Kidney epithelial cell (primary cell): ENCODE measurements around the gene CA5A. TPM values are rescaled to one million over a fixed set of nuclear protein-coding genes. Genes with fewer than 3 reads are reported as not detected.

Experiments
- total RNA-seq: library from RNA; depleted of rRNA; stranded (reverse); fragments of >200 nt; gene quantifications from 2 replicates; pipeline ENCODE4 v1.2.3, GENCODE V29; 2015

The CA5A gene
- total RNA-seq, 1 donor from 2014 or later = not detected

Other genes starting within 250 kb of the CA5A start
- gene KLHDC4, start 170.5 kb downstream of the CA5A start, total RNA-seq = 34.8 and 40.4 TPM in 2 replicates
- gene SLC7A5, start 67.0 kb downstream of the CA5A start, total RNA-seq = 308 and 355 TPM in 2 replicates
- 25.9 and 35.4 TPM in 2 replicates for gene BANP, start 14.9 kb upstream of the CA5A start, total RNA-seq